Measurements from ENCODE around the gene NRSN1.

DNA sequence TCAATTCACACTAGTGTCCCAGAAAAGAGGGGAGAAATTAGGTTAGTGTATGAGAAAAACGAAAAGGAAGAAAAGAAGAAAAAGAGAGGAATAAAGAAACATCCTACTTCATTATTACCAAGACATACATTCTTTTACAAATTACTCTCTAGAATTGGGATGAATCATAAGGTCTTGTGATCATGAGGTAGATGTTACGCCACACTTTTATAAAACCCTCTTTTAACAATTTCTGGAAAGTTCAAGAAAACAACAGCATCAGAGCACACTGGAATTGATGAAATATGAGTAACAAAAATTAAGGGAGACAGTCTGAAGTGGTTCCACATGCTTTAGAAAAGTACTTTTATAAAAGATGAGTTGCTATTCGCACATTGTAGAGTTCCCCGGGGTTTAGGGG lies 32.6 kb upstream of the NRSN1 start:
- TF ChIP-seq CTCF (IDR thresholded peaks at IDR 0.05), result no peak
- TF ChIP-seq POLR2A (IDR thresholded peaks at IDR 0.05), result no peak
